ENCODE data around the gene TWSG1.
"Not testable (repeated sequence)": the region's sequence is repeated elsewhere in the genome, so short reads cannot be mapped to it uniquely, and the experiment has no call there.

Gene TWSG1

DNA sequence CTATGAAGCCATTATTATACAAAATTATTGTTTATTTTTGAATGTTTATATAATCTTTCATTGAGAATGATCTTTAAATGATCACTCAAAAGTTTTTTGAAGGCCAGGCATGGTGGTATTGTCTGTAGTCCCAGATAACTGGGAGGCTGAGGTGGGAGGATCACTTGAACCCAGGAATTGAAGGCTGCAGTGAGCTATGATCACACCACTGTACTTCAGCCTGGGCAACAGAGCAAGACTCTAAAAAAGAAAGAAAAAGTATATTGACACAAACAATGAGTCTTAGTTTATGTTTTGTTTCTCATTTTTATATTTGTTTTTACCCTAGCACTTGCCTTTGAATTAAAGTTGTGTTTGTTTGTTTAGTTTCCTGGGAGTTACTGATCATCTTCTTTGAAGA, 2.3 kb downstream of the TWSG1 start:
- DNase-seq, result no peak

DNA sequence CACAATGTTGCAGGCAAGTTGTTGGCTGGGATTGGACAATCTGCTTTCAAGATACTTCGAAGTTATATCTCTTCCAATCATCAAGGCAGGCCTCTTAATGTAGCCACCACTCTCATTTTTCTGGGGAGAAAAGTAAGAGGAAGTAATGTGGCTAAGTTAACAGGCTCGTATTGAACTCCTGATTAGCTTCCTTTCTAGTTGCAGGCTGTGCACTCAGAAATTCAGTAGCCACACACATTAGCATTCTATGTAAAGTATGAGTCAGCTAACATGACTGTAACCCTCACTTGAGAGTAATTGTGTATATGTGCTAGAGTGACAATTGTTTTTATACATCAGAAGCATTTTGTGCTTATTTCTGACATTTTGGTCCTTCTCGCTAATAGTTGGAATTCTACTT, 3.3 kb downstream of the TWSG1 start:
- no peak for DNase-seq

DNA sequence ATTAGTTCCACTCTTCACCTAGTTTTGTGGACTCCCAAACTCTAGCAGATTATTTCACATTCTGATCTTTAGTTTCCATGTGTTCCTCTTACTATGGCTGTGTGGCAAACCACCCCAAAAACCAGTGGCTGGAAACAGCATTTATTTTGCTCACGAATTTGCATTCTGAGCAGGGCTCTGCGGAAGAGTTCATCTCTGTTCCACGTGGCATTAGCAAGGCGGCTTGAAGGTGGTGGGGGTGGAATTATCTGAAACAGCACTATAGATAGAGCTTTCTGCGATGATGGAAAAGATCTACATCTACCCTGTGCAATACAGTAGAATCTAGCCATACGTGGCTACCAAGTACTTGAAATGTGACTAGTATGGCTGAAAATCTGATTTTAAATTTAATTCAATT, 5.9 kb downstream of the TWSG1 start:
- no peak for DNase-seq

DNA sequence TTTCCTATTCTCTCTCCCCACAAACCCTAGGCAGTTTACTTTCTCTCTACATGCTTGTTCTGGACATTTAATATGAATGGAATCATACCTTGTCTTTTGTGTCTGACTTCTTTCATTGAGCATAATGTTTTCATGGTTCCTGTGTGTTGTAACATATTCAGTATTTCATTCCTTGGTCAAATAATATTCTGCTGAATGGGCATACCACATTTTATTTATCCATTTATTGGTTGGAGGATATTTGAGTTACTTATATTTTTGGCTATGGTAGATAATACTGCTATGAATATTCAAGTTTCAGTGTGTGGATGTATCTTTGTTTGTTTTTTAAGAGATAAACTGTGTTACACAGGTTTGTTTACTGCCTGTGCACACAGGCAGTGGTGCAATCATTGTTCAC, 9.0 kb downstream of the TWSG1 start:
- DNase-seq, result no peak

DNA sequence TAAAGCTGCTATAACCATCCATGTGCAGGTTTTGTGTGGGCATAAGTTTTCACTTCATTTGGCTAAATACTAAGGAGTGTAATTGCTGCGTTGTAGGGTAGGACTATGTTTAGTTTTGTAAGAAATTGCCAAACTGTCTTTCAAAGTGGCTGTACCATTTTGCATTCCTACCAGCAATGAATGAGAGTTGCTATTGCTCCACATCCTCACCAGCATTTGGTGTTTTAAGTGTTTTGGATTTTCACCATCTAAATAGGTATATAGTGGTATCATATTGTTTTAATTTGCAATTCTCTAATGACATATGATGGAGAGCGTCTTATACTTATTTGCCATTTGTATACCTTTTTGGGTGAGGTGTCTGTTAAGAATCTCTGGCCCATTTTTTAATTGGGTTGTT, 12.2 kb downstream of the TWSG1 start:
- DNase-seq, result no peak

DNA sequence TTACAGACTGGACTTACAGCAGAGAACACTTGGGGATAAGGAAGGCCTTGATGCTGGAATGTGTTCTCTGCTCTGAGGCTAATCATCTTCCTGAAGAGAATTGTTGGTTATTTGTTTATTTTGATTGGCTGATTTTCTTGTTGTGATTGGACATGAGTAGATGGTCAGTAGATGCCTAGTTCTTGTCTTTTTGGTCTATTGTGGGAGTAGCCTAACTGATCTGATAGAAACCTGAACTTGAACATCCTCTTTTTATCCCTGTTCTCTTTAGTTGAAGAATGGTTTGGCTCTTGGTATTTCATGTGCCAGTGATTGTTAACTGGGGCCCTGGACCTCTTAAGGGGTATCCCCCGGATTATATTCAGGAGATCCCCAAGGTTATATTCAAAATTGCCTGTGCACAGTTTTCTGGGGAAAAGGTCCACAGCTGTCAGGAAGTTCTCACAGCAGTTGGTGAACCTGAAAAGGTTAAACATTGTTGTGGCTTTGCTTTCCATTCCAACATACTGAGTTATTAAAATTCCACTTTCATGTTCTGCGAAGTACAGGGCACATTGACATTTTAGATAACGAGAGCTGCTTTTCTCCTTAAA, 13.6 kb downstream of the TWSG1 start:
- no peak for DNase-seq

DNA sequence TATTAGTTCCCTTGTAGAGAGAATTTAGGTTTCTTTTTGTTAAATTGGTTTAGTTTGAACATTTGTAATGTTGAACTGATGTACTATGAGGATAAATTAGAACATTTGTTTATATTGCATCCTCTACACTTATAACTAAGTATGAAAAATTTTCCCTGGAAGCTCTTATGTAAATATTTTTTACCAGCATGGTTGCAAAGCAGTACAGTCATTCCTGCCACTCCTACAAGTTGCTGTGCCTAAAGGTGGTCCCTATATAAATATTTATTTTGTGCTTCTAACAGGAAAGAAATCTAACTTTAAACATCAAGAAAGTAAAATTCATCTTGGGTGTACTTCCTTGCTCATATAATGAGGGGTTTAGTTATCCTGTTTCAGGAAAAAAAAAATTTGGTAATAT, 14.2 kb downstream of the TWSG1 start:
- no peak for DNase-seq

DNA sequence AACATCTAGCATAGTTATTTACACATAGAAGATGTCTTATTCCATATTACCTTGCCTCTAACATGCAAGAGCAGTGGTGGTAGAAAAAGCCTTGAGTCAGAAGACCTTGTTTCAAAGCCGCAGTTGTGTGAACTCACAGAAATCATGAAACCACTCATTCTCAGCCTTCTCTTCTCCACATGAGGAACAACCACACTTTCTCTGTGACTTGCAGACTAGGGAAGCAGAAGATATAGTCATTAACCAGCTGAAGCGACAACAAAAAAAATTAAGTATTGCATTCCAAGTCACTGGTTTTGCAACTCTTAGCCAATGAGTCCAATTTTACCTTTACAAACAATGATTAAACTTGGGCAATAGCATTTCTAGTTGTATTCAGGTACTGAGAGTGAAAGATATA, 19.0 kb downstream of the TWSG1 start:
- no peak for DNase-seq

DNA sequence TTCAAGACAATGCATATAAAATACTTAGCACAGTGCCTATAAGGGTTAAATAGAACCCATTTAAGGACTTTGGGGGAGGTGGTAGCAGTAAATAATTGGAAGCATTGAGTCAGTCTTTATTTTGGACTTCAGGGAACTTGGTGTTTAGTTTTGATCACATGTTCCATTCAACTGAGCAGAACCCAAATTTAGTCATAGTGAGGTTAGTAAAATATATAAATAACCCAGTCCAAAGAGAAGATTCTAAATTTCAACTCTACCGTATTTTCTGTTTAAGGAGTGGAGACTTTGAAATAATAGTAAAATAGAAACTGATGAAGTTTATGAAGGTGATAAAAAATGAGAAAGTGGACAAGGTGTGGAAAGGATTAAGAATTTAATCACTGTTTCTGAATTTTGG, 19.7 kb downstream of the TWSG1 start:
- DNase-seq, result no peak

DNA sequence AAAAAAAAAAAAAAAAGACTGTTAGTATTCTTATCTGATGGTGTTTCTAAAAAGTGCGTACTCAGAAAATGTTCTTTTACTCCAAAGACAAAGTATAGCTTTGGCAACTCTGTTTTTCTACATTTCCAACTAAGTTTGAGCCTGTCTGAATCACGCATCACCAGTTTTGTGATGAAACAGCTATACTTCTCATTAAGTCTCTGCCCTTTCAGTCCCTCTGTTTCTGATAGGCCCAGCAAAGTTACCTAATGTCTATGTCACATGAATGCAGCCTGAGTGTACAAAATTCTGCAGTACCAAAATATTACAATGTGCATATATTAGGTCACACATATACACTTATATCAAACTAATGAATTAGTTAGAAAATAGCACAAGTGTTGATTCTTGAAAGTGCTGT, 22.4 kb downstream of the TWSG1 start:
- DNase-seq, result no peak

DNA sequence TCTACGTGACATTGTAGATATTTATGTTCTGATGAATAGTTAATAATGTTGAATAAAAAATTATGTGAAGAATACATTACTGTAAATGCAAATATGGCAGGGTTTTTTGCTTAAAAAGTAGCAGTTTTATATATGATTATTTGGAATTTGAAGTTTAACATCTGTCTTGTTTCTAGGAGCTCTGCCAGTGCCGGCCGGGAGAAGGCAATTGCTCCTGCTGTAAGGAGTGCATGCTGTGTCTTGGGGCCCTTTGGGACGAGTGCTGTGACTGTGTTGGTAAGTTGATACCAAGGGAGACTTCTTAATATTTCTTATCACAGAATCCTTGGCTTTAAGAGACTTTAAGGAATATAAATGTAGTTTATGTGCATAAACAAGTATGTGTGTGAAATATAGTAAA, 25.2 kb downstream of the TWSG1 start:
- no peak for DNase-seq

DNA sequence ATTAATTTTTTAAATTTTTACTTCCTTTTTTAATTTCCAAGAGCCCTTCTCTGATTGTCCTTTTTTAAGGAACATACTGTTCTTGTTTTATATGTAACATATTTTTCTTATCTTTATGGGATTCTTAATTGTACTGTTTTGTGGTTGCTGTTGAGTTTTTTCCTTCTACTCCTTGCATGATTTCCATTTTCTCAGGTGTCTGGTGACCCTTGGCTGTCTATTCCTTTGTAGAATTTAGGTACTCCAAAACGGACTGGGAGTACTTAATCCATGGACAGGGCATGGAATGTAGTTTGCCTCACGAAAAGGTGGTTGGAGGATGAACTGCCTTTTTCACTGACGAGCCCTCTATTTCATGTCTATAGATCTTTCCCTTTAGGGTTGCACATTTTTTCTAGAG, 26.6 kb downstream of the TWSG1 start:
- no peak for DNase-seq

DNA sequence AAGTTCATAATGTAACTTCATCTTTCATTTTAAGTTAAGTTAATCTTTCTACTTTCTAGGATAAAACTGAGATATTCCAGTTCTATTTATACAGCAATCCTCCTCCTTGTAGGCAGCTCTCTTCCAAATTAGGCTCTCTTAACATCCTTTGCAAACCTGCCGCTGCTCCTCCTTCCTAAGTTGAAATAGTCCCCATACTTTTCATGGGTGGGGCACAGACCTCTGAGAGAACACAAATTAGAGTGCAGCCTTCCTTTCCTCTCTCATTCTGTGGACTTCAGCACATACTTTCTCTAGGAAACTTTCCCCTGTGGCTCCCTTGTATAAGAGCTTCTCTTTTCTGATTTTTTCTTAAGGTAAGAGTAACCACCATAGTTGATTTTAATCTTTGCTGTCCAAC, 28.3 kb downstream of the TWSG1 start:
- DNase-seq, result no peak

DNA sequence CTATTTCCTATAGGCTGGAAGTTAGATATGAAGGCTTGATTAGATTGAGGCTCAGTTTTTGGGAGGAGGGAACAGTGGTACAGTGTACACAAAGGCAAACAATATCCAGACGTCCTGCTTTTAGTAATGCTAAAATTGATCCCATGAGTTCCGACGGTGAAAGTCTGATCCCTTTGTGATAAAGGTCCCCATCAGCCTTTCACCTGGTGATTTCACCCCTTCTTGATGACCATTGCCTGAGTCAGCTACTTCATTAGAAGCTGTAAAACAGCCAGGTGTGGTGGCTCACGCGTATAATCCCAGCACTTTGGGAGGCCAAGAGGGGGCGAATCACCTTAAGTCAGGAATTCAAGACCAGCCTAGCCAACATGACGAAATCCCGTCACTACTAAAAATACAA, 29.7 kb downstream of the TWSG1 start:
- DNase-seq, result no peak

DNA sequence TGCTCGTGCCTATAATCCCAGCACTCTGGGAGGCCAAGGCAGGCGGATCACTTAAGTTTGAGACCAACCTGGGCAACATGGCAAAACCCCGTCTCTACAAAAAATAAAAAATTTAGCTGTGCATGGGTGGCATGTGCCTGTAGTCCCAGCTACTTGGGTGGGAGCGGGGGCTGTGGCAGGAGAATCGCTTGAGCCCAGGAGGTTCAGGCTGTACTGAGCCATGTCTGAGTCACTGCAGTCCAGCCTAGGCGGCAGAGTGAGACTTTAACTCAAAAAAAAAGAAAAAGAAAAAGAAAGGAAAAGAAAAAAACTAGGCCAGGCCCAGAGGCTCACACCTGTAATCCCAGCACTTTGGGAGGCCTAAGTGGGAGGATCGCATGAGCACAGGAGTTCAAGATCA, 30.8 kb downstream of the TWSG1 start:
- no peak for DNase-seq

DNA sequence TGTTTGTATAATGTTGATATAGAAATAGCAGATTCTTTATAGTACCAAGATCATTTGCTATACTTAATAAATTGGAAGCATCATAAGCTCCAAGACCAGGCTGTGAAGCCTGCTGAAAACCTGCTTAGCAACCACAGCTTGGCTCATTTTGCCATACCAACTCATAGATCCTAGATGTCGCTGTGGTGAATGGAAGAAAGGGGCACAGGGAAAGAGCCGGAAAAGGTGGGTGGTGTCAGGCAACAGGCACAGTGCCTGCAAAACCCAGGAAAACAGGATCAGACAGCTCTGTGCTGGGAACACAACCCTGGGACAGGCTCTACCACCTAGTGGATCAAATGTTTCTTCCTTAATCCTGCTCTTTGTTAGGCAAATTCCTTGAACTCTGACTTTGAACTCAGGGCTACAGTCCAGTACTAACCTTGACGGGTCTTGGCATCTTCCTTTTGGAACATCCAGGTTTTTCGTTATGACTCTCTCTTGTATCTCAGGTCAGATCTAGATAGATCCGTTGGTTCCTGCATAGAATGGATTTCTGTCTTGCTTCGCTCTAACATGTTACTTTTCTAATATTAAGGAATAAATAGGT, 31.6 kb downstream of the TWSG1 start:
- no peak for DNase-seq

DNA sequence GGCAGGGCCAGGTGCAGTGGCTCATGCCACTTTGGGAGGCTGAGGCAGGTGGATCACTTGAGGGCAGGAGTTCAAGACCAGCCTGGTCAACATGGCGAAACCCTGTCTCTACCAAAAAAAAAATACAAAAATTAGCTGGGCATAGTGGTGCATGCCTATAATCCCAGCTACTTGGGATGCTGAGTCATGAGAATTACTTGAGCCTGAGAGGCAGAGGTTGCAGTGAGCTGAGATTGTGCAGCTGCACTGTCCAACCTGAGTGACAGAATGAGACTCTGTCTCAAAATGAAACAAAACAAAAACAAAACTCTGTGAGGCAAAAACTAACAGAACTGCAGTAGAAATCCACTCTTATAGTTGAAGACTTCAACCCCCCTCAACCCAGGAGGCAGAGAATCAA, 38.7 kb downstream of the TWSG1 start:
- not testable (repeated sequence) for DNase-seq

DNA sequence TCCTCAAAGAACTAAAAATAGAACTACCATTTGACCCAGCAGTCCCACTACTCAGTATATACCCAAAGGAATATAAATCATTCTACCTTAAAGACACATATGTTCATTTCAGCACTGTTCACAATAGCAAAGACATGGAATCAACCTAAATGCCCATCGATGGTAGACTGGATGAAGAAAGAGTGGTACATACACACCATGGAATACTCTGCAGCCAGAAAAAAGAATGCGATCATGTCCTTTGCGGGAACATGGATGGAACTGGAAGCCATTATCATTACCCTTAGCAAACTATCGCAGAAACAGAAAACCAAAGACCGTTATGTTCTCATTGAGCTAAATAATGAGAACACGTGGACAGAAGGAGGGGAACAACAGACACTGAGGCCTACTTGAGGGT, 44.5 kb downstream of the TWSG1 start:
- DNase-seq, result no peak

DNA sequence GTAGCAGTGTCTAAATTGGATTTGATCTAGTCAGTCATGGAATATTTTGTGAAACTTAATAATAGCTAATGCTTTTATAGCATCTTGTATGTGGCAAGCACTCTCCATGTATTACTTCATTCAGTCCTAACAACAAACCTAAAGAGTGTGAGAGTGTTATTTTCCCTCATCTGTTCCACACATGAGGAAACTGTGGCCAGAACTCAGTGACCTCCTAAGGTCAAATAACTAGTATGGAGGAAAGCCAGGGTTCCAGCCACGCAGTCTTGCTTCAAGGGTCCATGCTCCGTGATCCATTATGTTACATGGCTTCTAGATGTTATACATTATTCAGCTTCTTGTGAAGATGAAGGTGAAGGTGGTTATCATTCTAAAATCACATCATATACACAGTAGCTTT, 45.5 kb downstream of the TWSG1 start:
- no peak for DNase-seq

DNA sequence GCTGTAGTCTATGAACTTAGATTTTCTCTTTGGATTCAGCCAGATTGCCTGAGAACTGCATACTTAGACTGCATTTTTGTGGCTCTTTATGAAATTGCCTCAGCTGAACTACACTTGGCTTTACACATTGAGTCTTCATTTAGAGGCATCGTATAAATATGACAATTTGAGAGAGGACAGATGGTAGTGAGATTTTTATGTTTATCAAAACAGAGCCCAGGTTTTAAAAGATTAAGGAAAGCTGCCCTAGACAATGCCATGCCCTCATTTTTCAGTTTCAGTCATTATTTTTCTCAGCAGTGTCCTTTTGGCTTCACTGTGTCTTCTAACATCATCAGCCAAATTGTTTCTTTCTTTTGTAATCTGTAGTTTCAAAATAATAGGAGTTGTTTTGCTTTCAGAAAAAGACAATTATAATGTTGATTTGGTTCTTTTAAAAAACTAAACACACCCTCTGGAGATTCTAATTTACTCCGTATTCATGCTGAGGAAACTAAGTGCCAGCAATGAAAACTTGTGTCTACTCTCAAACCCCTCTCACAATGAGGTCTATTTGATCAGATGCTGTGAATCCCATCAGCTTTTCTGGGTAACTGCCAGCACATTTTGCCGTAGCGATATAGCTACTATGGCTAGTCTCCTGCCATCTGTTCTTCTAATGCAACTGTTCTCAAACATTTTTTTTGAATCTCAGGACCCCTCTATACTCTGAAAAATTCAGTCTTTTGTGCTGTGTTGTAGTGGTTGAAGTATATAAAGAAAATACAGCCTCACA, 46.2 kb downstream of the TWSG1 start:
- no peak for DNase-seq

DNA sequence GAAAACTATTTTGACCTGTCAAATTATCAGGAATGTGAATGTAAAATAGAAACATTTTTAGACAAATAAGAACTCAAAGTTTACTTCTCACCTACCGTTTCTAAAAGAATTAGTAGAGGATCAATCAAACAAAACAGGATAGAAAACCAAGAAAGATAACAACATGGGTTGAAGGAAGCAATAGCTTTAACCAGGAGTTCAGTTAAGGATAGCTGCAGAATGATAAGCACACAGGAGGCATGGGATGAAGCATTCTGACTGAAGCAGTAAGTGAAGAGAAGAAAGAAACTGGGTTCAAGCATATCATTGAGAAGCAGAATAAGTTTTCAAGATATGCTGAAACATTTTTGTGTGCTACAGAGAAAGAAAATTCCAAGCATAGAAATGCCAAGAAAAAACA, 52.3 kb downstream of the TWSG1 start:
- DNase-seq, result no peak

DNA sequence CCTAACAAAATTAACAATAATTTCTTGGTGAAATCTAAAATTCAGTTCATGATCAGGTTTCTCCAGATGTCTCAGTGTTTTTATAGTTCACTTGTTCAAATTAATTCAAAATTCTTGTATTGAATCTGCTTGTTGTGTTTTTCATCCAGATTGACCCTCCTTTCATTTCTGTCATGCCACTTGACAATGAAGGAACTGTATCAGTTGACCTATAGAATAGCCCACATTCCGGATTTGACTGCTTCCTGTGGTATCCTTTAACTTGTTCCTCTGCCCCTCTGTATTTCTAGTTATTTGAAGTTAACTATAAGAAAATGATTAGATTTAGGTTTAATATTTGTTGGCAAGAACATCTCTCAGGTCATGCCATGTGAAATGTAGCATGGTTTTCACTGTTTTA, 53.3 kb downstream of the TWSG1 start:
- no peak for DNase-seq

DNA sequence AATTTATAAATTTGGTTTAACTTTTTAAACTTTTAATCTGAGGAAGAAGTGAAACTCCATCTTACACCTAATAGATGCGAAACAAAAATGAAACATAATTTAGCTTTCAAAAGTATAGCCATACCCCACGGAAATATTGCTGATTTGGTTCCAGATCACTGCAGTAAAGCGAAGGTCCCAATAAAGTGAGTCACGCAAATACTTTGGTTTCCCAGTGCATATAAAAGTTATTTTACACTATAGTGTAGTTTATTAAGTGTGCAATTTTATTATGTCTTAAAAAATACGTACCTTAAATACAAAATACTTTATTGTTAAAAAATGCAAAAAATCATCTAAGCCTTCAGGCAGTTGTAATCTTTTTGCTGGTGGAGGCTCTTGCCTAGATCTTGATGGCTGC, 55.1 kb downstream of the TWSG1 start:
- no peak for DNase-seq

DNA sequence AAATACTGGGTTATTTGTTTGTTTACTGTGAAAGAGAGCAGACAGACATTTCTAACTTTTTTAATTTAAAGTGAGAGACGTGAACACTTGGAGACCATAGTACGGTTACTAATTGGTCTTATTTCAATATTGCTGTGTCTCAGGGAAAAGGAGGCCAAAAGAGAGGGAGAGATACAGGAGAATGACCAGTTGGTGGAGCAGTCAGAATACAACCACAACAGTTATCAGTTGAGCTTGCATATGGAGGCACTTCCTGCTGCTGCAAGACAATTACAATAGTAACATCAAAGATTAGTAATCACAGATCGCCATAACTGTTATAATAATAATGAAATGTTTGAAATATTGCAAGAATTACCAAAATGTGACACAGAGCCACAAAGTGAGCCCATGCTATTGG, 58.2 kb downstream of the TWSG1 start:
- no peak for DNase-seq

DNA sequence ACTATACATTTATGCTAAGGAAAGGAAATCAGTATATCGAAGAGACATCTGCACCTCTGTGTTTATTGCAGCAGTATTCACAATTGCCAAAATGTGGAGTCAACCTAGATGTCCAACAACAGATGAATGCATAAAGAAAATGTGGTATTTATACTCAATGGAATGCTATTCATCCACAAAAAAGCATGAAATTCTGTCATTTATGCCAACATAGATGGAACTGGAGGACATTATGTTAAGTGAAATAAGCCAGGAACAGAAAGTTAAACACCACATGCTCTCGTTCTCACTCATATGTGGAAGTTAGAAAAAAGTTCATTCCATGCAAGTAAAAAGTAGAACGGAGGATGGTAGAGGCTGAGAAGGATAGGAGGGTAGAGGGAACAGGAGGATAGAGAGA, 59.5 kb downstream of the TWSG1 start:
- no peak for DNase-seq
